Ishikawa (cell line): ENCODE data around the gene HNRNPLL.

Source experiments
- CEBPB ChIP-seq: IDR thresholded peaks from 2 replicates; pipeline ENCODE4 v1.6.1; 2012
- CREB1 ChIP-seq: IDR thresholded peaks from 2 replicates; pipeline ENCODE4 v1.6.1; 2012; ENCODE audit warnings: low read depth
- EGR1 ChIP-seq: IDR thresholded peaks from 2 replicates; pipeline ENCODE4 v1.6.1; 2012
- EP300 ChIP-seq: IDR thresholded peaks from 2 replicates; pipeline ENCODE4 v1.6.1; 2012; ENCODE audit warnings: borderline replicate concordance
- FOXM1 ChIP-seq: IDR thresholded peaks from 2 replicates; pipeline ENCODE4 v1.6.1; 2012; ENCODE audit warnings: low read depth, borderline replicate concordance
- NFIC ChIP-seq: IDR thresholded peaks from 2 replicates; pipeline ENCODE4 v1.6.1; 2012
- RAD21 ChIP-seq: IDR thresholded peaks from 2 replicates; pipeline ENCODE4 v1.6.1; 2012; ENCODE audit warnings: low read depth
- REST ChIP-seq: IDR thresholded peaks from 2 replicates; pipeline ENCODE4 v1.6.1; 2012; ENCODE audit warnings: low read depth, mild to moderate bottlenecking
- TAF1 ChIP-seq: IDR thresholded peaks from 2 replicates; pipeline ENCODE4 v1.6.1; 2012; ENCODE audit warnings: low read depth, mild to moderate bottlenecking
- TCF12 ChIP-seq: IDR thresholded peaks from 2 replicates; pipeline ENCODE4 v1.6.1; 2012; ENCODE audit warnings: low read depth
- TEAD4 ChIP-seq: IDR thresholded peaks from 2 replicates; pipeline ENCODE4 v1.6.1; 2012
- USF1 ChIP-seq: IDR thresholded peaks from 2 replicates; pipeline ENCODE4 v1.6.1; 2012
- YY1 ChIP-seq: IDR thresholded peaks from 2 replicates; pipeline ENCODE4 v1.6.1; 2012; ENCODE audit warnings: low read depth
- ZBTB7A ChIP-seq: IDR thresholded peaks from 2 replicates; pipeline ENCODE4 v1.6.1; 2012; ENCODE audit warnings: low read depth
- TF ChIP-seq, protein P1 (sequence below): IDR thresholded peaks from 2 replicates; pipeline ENCODE4 v1.6.1; 2012

The HNRNPLL gene

GRCh38 chr2:38597115-38597514 lies 5.6 kb downstream of the HNRNPLL start:
- TF ChIP-seq CREB1 (no peak), USF1 (no peak), FOXM1 (no peak), TCF12 (no peak), TAF1 (no peak), YY1 (no peak), REST (no peak), RAD21 (no peak), NFIC (no peak), EGR1 (no peak), EP300 (no peak), TEAD4 (no peak), ZBTB7A (no peak), CEBPB (no peak)
- TF ChIP-seq, protein P1, sequence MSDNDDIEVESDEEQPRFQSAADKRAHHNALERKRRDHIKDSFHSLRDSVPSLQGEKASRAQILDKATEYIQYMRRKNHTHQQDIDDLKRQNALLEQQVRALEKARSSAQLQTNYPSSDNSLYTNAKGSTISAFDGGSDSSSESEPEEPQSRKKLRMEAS: no peak

GRCh38 chr2:38596229-38596628 lies 6.5 kb downstream of the HNRNPLL start:
- no peak for TF ChIP-seq CREB1
- no peak for TF ChIP-seq NFIC
- TF ChIP-seq TEAD4: no peak
- no peak for TF ChIP-seq EGR1

DNA sequence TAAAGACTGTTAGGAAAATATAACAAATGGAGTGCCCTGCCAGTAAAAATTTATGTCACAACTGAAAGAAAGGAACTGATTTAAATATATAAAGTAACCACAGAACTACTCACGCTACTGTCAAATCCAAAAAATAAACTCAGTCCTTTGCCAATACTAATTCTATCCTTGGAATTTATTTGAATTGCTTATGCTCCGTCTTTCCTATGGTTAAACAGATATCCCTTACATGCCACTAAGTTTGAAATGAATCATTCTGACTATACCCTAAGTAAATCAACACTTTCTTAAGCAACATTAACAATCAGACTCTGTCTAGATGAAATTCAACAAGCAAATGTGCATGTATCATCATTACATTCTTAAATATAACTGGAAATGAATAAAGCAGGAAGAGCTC lies 9.8 kb downstream of the HNRNPLL start:
- no peak for TF ChIP-seq ZBTB7A
- no peak for TF ChIP-seq EGR1
- TF ChIP-seq TCF12: no peak
- no peak for TF ChIP-seq EP300
- TF ChIP-seq FOXM1: no peak
- no peak for TF ChIP-seq TAF1
- TF ChIP-seq, protein P1: no peak
- TF ChIP-seq RAD21: no peak
- TF ChIP-seq REST: no peak
- no peak for TF ChIP-seq CEBPB

- TF ChIP-seq TEAD4: no peak
- no peak for TF ChIP-seq EGR1
- no peak for TF ChIP-seq FOXM1
- no peak for TF ChIP-seq TAF1
- no peak for TF ChIP-seq EP300
Measured at GRCh38 chr2:38591152-38591551, 11.6 kb downstream of the HNRNPLL start.

GRCh38 chr2:38590053-38590452 lies 12.7 kb downstream of the HNRNPLL start:
- no peak for TF ChIP-seq TCF12

DNA sequence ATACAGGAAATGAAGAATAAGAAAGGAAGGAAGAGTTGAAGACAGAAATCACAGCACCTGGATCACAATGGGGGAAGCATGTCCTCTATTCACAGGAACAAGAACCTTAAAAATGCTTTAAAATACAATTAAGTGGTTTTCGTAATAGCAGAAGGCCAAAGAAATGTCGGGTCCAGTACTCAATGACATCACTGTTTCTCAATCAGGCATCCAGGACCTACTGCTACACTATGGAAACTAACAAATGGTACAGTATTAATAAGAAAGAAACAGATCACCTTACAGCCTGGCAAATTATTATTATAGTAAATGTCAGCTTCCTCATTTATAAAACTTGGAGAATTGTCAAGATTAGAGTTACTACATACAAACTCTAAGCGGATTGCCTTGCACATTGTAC lies 15.8 kb downstream of the HNRNPLL start:
- no peak for TF ChIP-seq RAD21
- TF ChIP-seq CREB1: no peak
- TF ChIP-seq NFIC: no peak
- TF ChIP-seq, protein P1: no peak
- no peak for TF ChIP-seq REST
- no peak for TF ChIP-seq USF1
- no peak for TF ChIP-seq TEAD4
- TF ChIP-seq FOXM1: no peak
- TF ChIP-seq EGR1: no peak
- no peak for TF ChIP-seq TCF12
- no peak for TF ChIP-seq TAF1
- no peak for TF ChIP-seq YY1
- no peak for TF ChIP-seq CEBPB
- TF ChIP-seq ZBTB7A: no peak
- no peak for TF ChIP-seq EP300
